Gastroesophageal sphincter (tissue), 3 donors: Measurements from ENCODE around the gene HOGA1.

ENCODE experiments used
- CTCF ChIP-seq, 4 experiments: fragments of 200-600 bp in 2 of 4; fragments of 450-650 bp in 2 of 4; sonication (generic) in 1 of 4; IDR thresholded peaks; one replicate each; pipeline ENCODE4 v1.5.1; 2017 to 2019; ENCODE audit warnings: antibody characterized with exemption in 4 of 4, mild to moderate bottlenecking in 2 of 4, moderate library complexity in 2 of 4
- POLR2A ChIP-seq, 2 donors: fragments of 450-650 bp; IDR thresholded peaks; one replicate each; pipeline ENCODE4 v1.6.1; 2017; ENCODE audit warnings: antibody characterized with exemption in 2 of 2, mild to moderate bottlenecking in 2 of 2, moderate library complexity in 1 of 2
- POLR2AphosphoS5 ChIP-seq: sonication (generic); formaldehyde crosslinking; IDR thresholded peaks from one replicate; pipeline ENCODE4 v1.6.1; 2017; ENCODE audit warnings: antibody characterized with exemption

GRCh38 chr10:97538411-97538810 lies 45.8 kb upstream of the HOGA1 start:
- TF ChIP-seq CTCF (IDR thresholded peaks at IDR 0.05) = no peak
- no peak for TF ChIP-seq POLR2AphosphoS5
- no peak for TF ChIP-seq POLR2A (IDR thresholded peaks at IDR 0.05)
